IMR-90 (cell line): ENCODE results near the gene MYD88.

Experiments used
- CTCF ChIP-seq: conservative IDR thresholded peaks from 2 replicates; pipeline ENCODE4 v1.5.1; 2012; ENCODE audit warnings: mild to moderate bottlenecking, low read depth, low read length, improper control_type of control experiment
- MAFK ChIP-seq: IDR thresholded peaks from 2 replicates; pipeline ENCODE4 v1.6.1; 2012; ENCODE audit warnings: low read depth, low read length, improper control_type of control experiment
- POLR2A ChIP-seq: IDR thresholded peaks from 2 replicates; pipeline ENCODE4 v1.6.1; 2012; ENCODE audit warnings: mild to moderate bottlenecking, low read depth, low read length
- RFX5 ChIP-seq: IDR thresholded peaks from 2 replicates; pipeline ENCODE4 v1.8.0; 2012; ENCODE audit warnings: low read depth, mild to moderate bottlenecking, low read length, moderate library complexity

GRCh38 chr3:38133209-38133556 lies 5.3 kb upstream of the MYD88 start:
- TF ChIP-seq CTCF, result no peak
- no peak for TF ChIP-seq POLR2A
- TF ChIP-seq MAFK, result no peak
- TF ChIP-seq RFX5, result no peak
